Skeletal muscle satellite cell (primary cell): ENCODE measurements around the gene ECEL1.

ENCODE experiments used
- H3K27me3 ChIP-seq: 2 replicates; pipeline ENCODE4 v1.7.0; 2013; ENCODE audit warnings: low read length; ENCODE audit not compliant: control insufficient read depth, insufficient read depth
- H3K36me3 ChIP-seq: 2 replicates; pipeline ENCODE4 v1.7.0; 2013; ENCODE audit warnings: mild to moderate bottlenecking, control low read depth, low read length; ENCODE audit not compliant: insufficient read depth
- H3K4me1 ChIP-seq: 2 replicates; pipeline ENCODE4 v1.7.0; 2013; ENCODE audit warnings: low read length; ENCODE audit not compliant: control insufficient read depth, insufficient read depth
- H3K4me2 ChIP-seq: 2 replicates; pipeline ENCODE4 v1.7.0; 2013; ENCODE audit warnings: mild to moderate bottlenecking, low read length
- H3K4me3 ChIP-seq: 2 replicates; pipeline ENCODE4 v1.7.0; 2013; ENCODE audit warnings: low read length
- H3K9ac ChIP-seq: 2 replicates; pipeline ENCODE4 v1.7.0; 2013; ENCODE audit warnings: mild to moderate bottlenecking, low read depth, low read length, moderate library complexity
- H3K9me3 ChIP-seq: replicated peaks from 2 replicates; pipeline ENCODE4 v1.7.0; 2013; ENCODE audit warnings: mild to moderate bottlenecking, control low read depth, low read length

ECEL1 gene

DNA sequence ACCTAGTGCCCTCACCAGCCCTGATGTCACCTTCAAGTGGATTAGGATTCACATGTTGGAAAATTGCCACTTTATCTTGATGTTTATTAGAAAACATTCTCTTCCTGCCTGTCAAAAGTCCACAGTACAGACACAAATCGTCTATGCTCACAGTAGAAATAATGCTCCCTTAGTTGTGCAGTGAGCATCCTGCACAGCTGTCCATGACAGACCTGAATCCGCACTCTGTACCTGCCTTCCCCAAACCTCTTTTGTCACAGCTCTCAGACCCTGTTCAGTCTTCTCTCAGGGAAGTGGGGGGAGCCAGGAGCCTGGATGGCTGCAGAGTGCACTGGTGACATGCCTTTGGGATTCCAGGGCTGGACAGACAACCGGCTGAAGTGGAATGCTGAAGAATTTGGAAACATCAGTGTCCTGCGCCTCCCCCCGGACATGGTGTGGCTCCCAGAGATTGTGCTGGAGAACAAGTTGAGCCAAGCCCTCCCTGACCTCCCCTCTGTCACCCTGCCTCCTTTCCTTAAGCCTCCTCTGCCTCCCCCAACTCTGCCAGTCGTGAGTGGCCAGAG, 40.4 kb upstream of the ECEL1 start:
- no peaks in the 10 kb centered on the region for H3K9me3 ChIP-seq
- H3K27me3 ChIP-seq: peaks cover 13% of the 10 kb centered on the region
- peaks cover 25% of the 10 kb centered on the region for H3K4me1 ChIP-seq
- H3K4me3 ChIP-seq: no peak overlapping the region
- H3K4me2 ChIP-seq: no peak overlapping the region
- no peaks in the 10 kb centered on the region for H3K36me3 ChIP-seq
- H3K9ac ChIP-seq: no peak overlapping the region

DNA sequence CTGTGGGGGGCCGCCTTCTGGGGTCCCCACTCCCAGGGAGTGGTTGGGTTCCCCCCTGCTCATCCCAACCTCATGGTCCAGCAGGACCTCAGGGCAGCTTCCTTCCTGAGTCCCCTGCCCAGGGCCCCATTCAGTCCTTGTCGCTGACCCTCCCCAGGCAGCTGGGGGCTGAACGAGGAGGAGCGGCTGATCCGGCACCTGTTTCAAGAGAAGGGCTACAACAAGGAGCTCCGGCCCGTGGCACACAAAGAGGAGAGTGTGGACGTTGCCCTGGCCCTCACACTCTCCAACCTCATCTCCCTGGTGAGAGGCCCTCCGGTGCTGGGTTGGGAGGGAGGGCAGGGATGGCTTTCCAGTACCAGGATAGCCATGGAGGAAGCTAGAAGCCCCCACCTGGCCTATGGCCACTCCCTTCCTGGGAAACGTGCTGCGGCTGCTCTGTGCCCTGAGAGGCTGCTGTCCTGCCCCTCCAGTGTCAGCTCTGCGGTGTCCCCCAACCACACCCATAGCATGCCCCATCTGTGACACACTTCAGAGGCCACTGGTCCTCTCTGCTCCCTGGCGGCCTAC, 38.8 kb upstream of the ECEL1 start:
- H3K4me3 ChIP-seq: no peak overlapping the region

DNA sequence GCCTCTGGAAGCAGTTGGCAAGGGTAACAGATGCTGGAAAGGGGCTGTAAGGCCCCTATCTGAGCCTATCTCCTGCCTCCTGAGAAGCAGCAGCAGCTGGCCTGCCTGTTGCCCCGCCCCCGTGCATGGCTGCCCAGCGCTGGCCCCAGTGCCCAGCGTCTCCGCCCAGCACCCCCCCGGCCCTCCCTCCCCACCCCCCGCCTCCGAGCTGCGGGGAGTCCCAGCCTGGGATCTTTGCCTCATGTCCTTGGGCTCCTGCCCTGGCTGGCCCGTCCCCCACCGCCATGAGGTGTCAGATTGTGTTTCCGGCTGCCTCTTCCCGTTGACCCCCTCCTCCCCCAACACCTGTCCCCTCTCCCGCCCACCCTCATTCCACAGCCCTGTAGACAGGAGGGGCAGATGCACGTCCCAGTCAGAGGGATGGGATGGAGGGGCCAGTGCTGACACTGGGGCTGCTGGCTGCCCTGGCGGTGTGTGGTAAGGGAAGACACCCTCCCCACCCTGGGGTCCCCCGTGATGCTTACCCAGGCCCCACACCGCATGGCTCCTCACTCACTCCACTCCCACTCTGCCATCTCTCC, 38.2 kb upstream of the ECEL1 start, which contains the start of gene CHRND:
Gene CHRND, plus strand, starts transcription at position 370 of the 581 bp plus-strand sequence. Its CDS starts 56 bp downstream, at position 426.
- H3K9ac ChIP-seq: no peak within 1 kb of the TSS
- peaks cover 26% of the 10 kb centered on the region for H3K27me3 ChIP-seq
- peaks cover 25% of the 10 kb centered on the region for H3K4me1 ChIP-seq
- H3K9me3 ChIP-seq: no peaks in the 10 kb centered on the region
- H3K4me2 ChIP-seq: no peak within 1 kb of the TSS
- no peaks in the 10 kb centered on the region for H3K36me3 ChIP-seq
- H3K4me3 ChIP-seq: no peak within 1 kb of the TSS

More for the DNA sequence above, 38.8 kb upstream of the ECEL1 start:
- Histone ChIP-seq H3K9me3 (no peaks in the 10 kb centered on the region), H3K4me2 (no peak overlapping the region), H3K4me1 (peaks cover 25% of the 10 kb centered on the region), H3K9ac (no peak overlapping the region), H3K36me3 (no peaks in the 10 kb centered on the region), H3K27me3 (peaks cover 21% of the 10 kb centered on the region)

DNA sequence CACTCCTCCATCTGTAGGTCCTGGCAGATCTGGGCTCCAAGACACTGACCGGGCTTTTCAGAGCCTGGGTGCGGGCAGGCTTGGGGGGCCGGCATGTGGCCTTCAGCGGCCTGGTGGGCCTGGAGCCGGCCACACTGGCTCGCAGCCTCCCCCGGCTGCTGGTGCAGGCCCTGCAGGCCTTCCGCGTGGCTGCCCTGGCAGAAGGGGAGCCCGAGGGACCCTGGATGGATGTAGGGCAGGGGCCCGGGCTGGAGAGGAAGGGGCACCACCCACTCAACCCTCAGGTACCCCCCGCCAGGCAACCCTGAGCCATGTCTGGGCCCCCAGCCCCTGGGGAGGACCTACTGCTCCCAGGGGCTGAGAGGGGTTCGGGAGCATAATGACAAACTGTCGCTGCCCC, 37.6 kb upstream of the ECEL1 start:
- Histone ChIP-seq H3K9me3 (no peaks in the 10 kb centered on the region), H3K4me2 (no peak overlapping the region), H3K4me1 (peaks cover 25% of the 10 kb centered on the region), H3K36me3 (no peaks in the 10 kb centered on the region), H3K27me3 (peaks cover 30% of the 10 kb centered on the region), H3K9ac (no peak overlapping the region), H3K4me3 (no peak overlapping the region)

DNA sequence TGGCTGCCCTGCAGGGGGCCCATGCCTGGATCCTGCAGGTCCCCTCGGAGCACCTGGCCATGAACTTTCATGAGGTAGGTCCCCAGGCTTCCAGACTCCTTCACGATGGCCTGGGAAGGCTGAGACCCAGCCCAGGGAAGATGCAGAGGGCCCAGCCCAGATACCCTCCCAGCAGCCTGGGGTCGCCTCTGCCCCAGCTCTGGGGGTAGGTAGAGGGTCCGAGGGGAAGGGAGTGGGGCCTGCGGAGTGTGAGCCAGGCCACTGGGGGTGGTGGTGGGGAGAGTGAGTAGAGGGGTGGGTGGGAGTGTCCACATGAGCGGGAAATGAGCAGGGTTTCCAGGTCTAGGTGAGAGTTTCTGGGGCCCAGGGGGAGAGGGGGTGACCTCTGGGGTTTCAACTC, 37.1 kb upstream of the ECEL1 start:
- no peak overlapping the region for H3K9ac ChIP-seq
- no peak overlapping the region for H3K4me3 ChIP-seq
- peak overlapping the region; percentile 89 for H3K4me2 ChIP-seq
- H3K27me3 ChIP-seq: peaks cover 30% of the 10 kb centered on the region
- H3K36me3 ChIP-seq: no peaks in the 10 kb centered on the region
- peaks cover 25% of the 10 kb centered on the region for H3K4me1 ChIP-seq
- H3K9me3 ChIP-seq: no peaks in the 10 kb centered on the region

DNA sequence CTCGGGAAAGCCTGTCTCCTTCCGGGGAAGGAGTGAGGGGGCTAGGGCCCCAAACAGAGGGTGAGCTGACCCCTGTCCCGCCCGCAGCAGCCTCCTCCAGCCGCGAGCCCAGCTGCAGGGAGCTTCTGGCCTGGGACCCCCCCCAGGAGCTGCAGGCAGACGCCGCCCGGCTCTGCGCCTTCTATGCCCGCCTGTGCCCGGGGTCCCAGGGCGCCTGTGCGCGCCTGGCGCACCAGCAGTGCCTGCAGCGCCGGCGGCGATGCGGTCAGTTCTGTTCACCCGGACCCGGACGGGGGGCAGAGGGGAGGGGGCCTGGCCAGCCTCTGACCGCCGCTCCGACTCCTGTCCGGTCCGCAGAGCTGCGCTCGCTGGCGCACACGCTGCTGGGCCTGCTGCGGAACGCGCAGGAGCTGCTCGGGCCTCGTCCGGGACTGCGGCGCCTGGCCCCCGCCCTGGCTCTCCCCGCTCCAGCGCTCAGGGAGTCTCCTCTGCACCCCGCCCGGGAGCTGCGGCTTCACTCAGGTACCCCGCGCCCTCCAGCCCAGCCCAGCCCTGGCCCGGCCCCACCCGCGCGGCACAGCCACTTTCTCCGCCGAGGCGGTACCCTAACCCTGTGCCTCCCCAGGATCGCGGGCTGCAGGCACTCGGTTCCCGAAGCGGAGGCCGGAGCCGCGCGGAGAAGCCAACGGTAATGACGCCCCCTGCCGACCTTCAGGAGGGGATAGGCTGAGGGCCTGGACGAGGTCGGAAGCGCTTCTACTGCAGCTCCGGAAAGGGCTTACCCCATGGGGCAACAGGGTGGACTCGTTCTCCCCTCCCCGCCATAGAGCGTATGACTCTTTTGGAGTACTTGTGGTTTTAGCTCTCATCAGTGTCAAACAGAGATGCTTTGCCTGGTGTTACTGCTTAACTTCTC, 36.3 kb upstream of the ECEL1 start:
- Histone ChIP-seq H3K4me3 (peak overlapping the region; percentile 63), H3K4me1 (peaks cover 19% of the 10 kb centered on the region), H3K9ac (no peak overlapping the region), H3K27me3 (peaks cover 37% of the 10 kb centered on the region), H3K4me2 (peak overlapping the region; percentile 89), H3K36me3 (no peaks in the 10 kb centered on the region), H3K9me3 (no peaks in the 10 kb centered on the region)

DNA sequence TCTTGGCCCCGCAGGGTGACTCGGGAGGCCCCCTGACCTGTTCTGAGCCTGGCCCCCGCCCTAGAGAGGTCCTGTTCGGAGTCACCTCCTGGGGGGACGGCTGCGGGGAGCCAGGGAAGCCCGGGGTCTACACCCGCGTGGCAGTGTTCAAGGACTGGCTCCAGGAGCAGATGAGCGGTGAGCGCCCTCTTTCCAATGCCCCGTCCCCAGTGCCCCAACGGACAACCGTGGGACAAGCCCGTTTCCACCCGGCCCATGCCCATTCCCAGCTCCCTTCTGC, 35.7 kb upstream of the ECEL1 start:
- Histone ChIP-seq H3K4me1 (peaks cover 16% of the 10 kb centered on the region), H3K36me3 (no peaks in the 10 kb centered on the region), H3K4me3 (peak overlapping the region; percentile 63), H3K9me3 (no peaks in the 10 kb centered on the region), H3K27me3 (peaks cover 43% of the 10 kb centered on the region), H3K4me2 (peak overlapping the region; percentile 89), H3K9ac (no peak overlapping the region)

DNA sequence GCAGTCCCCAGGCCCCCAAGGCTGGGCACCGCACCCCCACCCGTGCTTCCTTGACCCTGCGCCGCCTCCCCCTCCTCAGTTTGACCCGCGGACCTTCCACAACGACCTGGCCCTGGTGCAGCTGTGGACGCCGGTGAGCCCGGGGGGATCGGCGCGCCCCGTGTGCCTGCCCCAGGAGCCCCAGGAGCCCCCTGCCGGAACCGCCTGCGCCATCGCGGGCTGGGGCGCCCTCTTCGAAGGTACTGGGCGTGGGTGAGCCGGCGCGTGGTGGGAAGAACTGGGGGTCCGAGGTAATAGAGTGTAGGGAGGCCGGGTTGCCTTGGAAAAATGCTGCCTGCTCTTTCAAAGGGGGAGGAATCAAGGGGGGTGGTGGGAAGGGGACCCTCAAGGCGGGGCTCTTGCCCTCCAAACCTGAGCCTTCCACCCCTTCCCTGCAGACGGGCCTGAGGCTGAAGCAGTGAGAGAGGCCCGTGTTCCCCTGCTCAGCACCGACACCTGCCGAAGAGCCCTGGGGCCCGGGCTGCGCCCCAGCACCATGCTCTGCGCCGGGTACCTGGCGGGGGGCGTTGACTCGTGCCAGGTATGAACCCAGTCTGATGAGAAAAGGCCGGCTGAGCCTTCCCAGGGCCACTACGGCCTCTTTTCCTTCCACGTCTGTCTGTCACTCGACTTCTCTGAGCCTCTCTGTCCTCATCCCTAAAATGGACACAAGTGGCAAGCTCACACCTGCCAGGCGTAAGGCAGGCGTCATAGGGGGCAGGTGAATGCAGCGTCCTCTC, 35.2 kb upstream of the ECEL1 start:
- H3K4me3 ChIP-seq: no peak overlapping the region
- H3K27me3 ChIP-seq: peaks cover 47% of the 10 kb centered on the region

DNA sequence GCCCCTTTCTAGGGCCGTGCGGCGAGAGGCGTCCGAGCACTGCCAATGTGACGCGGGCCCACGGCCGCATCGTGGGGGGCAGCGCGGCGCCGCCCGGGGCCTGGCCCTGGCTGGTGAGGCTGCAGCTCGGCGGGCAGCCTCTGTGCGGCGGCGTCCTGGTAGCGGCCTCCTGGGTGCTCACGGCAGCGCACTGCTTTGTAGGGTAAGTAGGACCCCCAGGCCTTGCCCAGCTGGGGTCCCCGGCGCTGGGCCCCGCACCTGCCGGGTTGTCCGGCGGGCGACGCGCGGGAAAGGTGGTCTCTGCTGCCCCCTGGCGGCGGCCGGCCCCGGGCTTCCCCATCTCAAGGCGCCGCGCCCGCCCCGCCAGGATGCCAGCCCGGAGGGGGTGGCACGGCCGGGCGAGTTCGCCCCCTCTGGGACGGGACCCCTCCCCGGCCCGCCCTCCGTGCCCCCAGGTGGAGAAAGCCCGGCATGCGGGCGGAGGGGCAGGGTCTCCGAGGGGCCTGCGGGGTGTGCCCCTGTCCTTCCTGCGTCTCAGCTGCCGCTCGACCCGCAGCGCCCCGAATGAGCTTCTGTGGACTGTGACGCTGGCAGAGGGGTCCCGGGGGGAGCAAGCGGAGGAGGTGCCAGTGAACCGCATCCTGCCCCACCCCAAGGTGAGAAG, 34.5 kb upstream of the ECEL1 start:
- H3K9me3 ChIP-seq: no peaks in the 10 kb centered on the region
- H3K36me3 ChIP-seq: no peaks in the 10 kb centered on the region
- peaks cover 16% of the 10 kb centered on the region for H3K4me1 ChIP-seq
- H3K9ac ChIP-seq: no peak overlapping the region
- H3K4me2 ChIP-seq: peak overlapping the region; percentile 69
- peaks cover 50% of the 10 kb centered on the region for H3K27me3 ChIP-seq
- H3K4me3 ChIP-seq: no peak overlapping the region

More for the DNA sequence above, 35.2 kb upstream of the ECEL1 start:
- no peak overlapping the region for H3K9ac ChIP-seq
- H3K4me2 ChIP-seq: peak overlapping the region; percentile 69
- no peaks in the 10 kb centered on the region for H3K9me3 ChIP-seq
- H3K36me3 ChIP-seq: no peaks in the 10 kb centered on the region
- H3K4me1 ChIP-seq: peaks cover 16% of the 10 kb centered on the region

DNA sequence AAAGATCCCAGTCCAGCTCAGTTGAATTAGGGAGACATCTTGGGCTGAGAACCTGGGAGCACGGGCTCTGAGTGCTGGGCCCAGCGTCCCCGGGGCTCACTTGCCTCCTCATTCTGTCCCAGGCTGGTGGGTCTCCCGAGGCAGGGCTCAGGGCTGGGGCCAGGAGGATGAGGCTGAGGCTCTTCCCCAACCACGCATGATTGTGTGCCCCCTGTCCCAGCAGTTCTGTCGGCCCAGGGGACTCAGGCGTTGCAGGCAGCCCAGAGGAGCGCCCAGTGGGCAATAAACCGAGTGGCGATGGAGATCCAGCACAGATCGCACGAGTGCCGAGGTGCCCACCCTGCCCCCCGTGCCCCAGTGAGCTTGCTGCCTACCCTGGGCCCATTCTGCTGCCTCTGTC, 33.5 kb upstream of the ECEL1 start:
- no peak overlapping the region for H3K4me2 ChIP-seq
- H3K36me3 ChIP-seq: no peaks in the 10 kb centered on the region
- H3K9ac ChIP-seq: no peak overlapping the region
- H3K4me3 ChIP-seq: no peak overlapping the region
- H3K9me3 ChIP-seq: no peaks in the 10 kb centered on the region
- peaks cover 60% of the 10 kb centered on the region for H3K27me3 ChIP-seq
- peaks cover 16% of the 10 kb centered on the region for H3K4me1 ChIP-seq
